Measurements from ENCODE around the gene OPA3. TPM values are rescaled to one million over a fixed set of nuclear protein-coding genes. Genes with fewer than 3 reads are reported as not detected.
A peak's percentile ranks its signal among the peaks of the same experiment; 100 is the strongest.

OPA3 gene
- total RNA-seq, 1 donor from 2014 or later: 6.4 TPM

DNA sequence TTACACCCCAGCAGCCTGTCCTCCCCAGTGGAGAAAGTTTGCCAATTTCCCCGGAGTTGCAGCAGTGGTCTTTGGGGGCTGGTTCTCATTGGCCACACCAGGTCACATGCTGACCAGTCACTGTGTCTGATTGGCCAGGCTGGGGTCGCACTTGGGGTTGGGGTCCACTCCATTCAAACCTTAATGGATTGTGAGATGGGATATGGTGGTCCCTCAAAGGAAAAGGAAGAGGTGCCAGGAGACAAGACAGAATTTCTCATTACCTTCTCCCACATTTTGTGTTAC, 82.9 kb downstream of the OPA3 start:
- no peak for DNase-seq

GRCh38 chr19:45500918-45501729, 83.5 kb downstream of the OPA3 start:
- peak; percentile 47 for DNase-seq

- peak; percentile 62 for DNase-seq
Measured at GRCh38 chr19:45499196-45500180, 85.1 kb downstream of the OPA3 start.

DNA sequence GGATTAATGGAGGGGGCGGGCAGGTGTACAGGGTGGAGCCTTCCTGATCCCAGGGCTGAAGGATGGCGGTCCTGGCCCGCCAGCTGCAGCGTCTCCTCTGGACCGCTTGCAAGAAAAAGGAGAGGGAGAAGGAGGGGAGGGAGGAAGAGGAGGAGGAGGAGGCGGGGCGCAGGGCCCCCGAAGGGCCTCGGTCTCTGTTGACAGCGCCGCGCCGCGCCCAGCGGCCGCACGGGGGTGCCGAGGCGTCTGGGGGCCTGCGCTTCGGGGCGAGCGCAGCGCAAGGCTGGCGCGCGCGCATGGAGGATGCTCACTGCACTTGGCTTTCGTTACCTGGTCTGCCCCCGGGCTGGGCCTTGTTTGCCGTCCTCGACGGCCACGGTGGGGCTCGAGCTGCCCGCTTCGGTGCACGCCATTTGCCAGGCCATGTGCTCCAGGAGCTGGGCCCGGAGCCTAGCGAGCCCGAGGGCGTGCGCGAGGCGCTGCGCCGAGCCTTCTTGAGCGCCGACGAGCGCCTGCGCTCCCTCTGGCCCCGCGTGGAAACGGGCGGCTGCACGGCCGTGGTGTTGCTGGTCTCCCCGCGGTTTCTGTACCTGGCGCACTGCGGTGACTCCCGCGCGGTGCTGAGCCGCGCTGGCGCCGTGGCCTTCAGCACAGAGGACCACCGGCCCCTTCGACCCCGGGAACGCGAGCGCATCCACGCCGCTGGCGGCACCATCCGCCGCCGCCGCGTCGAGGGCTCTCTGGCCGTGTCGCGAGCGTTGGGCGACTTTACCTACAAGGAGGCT, 86.0 kb downstream of the OPA3 start, which contains the start of gene PPM1N:
PPM1N (plus strand) TSS at position 33 of the 785 bp plus-strand sequence; CDS start at position 63, 30 bp downstream.
- no peak for DNase-seq

DNA sequence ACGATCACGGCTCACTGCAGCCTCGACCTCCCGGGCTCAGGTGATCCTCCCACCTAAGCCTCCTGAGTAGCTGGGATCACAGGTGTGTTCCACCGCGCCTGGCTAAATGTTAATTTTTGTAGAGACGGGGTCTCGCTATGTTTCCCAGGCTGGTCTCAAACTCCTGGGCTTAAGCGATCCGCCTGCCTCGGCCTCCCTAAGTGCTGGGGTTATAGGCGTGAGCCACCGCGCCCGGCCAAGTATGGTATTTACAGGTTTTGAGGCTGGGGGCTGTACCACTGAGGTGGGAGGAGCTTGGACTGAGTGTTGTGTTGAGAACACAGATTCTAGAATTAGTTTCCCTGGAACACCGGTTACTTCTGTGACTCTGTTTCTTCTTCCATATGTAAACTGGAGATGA, 86.8 kb downstream of the OPA3 start:
- no peak for DNase-seq

GRCh38 chr19:45496349-45496953, 88.2 kb downstream of the OPA3 start:
- DNase-seq: peak; percentile 71

GRCh38 chr19:45495178-45495577, 89.4 kb downstream of the OPA3 start:
- DNase-seq: no peak

DNA sequence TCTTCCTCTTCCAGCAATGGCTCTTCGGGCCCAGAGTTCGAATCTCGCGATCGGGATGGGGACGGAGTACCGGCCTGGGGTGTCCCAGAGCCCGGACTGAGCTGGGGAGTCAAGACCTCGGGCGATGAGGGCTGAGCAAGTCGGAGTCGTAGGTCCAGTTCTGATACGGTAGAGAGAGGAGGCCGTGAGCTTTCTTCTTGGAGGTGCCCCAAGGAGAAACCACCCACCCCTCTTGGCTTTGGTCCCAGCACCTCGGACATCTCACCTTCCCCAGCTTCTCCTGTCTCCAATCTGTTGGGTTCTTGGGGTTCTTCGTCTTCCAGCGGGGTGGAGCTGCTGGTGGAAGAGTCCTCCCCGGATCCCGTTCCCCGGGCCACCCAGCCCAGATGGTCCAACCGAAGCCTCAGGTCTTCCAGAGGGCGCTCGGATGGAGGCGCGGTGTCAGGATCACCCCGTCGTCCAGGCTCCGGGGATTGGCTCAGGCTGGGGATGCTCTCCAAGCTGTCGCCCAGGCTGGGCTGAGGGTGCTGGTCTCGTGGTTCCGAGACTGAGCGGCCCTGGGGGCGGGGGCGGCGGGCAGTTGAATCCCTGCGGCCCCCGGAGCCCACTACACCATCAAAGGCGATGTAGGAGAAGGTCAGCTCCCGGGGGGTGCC, 90.2 kb downstream of the OPA3 start:
- DNase-seq: no peak

GRCh38 chr19:45492627-45493470, 91.8 kb downstream of the OPA3 start:
- DNase-seq: peak; percentile 93

DNA sequence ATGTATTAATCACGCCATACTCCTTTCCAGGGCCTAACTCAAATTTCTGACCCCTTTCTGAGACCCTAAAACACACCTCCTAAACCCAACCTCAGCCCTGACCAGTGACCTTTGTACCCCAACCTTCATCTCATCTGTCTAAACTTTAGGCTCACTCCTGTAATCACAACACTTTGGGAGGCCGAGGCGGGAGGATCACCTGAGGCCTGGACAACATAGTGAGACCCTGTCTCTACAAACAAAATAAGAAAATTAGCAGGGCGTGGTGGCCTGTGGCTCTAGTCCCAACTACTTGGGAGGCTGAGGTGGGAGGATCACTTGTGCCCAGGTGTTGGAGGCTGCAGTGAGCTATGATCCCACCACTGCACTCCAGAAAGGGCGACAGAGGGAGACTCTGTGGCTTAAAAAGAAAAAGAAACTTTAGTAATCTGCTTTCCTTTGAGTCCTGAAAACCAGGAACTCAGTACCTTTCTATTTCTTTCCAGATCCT, 92.4 kb downstream of the OPA3 start:
- no peak for DNase-seq

GRCh38 chr19:45489216-45489855, 95.3 kb downstream of the OPA3 start:
- no peak for DNase-seq

GRCh38 chr19:45488708-45489107, 95.9 kb downstream of the OPA3 start:
- DNase-seq: no peak

DNA sequence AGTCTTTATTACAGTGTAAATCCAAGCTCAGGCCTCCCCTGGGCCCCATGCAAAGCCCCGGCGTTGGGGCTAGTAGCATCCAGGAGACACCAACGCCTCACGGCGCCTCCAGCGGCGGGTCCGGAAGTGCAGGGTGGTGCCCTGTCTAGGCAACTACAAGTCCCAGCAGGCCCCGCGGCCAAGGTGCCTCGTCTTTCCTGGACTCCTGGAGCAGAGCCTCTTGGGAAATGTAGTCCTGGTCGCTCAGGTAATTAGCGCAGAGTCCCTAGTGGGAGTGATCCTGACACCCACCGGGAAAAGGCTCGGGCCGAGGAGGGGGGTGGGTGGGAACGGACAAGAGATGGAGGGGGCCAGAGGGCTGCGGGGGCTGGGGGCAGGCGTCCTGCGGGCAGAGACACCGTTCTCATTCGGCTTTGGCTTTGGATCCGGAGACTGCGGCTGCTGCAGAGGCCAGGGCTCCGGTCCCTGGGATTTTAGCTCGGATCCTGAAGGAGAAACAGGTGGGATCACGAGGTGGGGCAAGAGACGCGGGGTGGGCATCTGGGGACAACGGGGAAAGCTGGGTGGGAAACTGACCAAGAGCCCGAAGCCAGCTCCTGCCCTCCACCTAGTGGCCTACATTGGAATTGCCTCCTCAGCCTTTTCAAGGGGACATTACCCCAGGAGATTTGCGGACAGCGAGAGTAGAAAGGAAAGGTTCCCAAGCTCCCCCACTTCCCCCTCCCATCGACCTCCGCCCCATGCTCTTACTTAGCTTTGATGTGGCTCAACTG, 99.1 kb downstream of the OPA3 start:
- DNase-seq: peak; percentile 97

DNA sequence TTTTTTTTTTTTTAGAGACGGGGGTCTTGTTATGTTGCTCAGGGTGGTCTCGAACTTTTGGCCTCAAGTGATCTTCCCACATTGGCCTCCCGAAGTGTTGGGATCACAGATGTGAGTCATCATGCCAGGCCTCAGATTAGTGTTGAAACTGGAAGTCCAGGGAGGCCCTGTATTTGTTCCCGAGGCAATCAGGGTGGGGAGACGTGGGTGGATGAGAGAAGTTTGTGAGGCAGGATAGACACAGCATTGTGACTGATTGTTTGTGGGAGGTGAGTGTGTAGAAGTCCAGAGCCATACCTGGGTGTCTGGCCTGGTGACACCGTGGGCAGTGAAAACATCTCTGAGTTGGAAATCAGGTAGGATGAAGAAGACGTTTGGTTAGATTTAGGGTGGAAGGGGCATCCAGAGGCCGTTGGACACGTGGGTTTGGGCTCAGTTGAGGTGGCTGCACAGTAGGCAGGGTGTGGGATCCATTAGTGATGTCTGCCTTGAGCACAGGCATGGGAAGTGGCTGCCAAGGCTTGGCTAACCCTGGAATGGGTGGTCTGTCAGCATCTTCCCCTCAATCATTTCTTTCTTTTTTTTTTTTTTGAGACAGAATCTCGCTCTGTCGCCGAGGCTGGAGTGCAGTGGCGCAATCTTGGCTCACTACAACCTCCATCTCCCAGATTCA, 100.2 kb downstream of the OPA3 start:
- DNase-seq: no peak

- DNase-seq: no peak
Measured at GRCh38 chr19:45483033-45483432, 101.6 kb downstream of the OPA3 start.

DNA sequence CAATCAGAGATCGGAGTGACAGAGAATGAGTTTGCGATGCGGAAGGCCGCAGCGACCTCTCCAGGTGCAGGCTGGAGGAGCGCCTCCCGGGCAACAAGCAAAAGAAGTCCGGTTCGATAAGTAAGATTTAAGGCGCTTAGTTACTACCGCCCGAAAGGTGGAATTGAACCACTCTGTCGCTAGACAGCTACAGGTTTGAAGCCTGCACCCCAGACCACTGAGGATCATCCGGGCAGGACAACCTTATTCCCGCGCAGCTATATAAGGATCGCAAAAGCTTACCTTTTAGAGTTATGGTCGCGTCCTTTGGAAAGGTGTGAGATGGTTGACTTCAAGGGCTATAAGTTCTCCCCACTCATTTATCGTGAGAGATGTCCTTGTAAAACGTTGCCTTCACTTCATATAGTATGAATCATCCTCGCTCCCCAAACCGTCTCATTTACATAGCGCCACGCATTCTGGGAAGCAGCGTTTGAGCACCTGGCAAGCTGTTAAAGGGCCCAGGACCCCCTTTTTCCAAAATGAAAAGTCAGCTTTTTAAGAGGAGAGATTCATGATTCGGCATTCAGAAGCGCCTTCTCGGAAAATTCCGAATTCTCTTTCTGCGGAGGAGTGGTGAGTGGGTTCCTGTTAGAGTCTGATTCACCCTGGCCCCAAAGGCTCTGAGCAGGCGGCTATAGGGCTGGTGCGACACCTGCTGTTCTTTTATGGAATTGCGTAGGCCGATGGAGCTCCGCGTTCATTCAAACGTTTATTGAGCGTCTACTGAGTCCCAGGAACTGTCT, 106.0 kb downstream of the OPA3 start:
- peak; percentile 96 for DNase-seq

DNA sequence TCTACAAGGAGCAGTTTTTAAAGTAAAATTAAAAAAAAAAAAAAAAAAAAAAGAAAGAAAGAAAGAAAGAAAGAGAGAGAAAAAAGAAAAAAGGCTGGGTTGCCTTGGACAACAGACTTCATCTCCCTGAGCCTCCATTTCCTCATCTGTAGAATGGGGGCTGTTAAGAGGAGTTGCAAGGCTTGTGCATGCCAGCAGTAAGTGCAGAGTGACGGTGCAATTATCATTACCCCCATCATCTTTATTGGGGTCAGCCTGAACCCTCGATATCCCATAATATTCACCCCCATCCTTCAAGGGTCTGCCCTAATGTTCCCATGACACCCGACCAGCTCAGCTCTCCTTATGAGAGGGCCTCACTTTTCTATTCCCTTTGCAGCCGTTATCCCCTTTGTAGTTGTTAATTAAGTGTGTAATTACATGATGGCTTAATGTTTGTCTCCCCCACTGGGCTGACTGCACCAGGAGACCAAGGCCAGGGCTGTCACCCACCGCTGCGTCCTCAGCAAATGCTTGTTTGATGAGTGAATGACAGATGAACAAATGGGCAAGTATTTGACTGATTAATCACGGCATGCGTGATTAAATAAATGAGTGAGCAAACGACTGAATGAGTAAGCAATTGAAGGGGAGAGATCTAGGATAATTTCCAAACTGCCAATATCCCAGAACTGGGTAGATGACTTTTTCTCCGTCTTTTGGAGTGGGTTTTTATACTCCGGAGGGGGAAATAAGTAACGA, 106.7 kb downstream of the OPA3 start:
- DNase-seq: peak; percentile 63
